GM18499 (cell line): ENCODE measurements around the gene THRB.

ENCODE experiments used
- ATAC-seq: cut with Tn5 transposase; IDR thresholded peaks from one replicate; pipeline ENCODE4 v1.9.1; 2021; ENCODE audit warnings: moderate number of reproducible peaks; ENCODE audit not compliant: insufficient read depth, unreplicated experiment

THRB gene

DNA sequence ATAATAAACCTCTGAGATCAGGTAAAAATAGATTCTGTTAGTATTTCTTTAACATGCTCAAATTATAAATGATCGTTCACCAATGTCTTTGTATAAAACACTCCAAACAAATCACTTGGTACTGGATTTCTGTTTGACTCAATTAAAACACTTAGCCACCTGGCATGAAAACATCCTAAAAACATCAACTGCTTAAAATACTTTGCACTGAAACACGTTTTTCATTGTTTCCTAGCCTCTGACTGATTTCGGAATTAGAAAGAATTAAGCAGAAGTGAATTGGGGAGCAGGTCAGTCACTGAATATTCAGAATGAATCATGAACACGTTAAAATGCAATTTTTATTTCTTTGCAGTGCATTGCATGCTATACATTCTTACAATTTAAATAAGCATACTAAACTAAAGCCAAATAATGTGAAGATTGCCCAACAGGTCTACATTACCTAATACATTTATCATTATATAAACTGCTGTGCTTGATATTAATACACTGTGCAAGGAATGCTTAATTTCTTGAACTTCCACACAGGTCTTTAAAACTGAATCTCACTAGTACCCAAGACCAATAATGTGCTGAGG lies 1.6 kb downstream of the THRB start:
- ATAC-seq, result no peak

DNA sequence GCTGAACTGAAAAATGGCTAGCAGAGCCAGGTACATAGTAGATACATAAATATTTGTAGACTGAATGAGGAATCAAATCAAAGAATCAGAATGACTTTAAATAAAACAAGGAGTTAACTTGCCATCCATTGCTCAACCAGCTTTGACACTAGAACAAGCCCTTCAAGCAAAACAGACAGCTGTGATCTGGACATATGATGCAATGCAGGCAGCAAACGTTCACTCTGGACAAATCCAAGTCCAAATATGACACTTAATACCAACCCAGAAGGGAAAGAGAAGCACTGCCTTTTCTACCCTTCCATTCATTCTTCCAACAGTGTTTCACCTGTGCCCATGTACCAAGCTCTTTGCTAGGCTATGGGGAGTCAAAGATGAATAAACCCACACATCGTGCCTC lies 4.5 kb downstream of the THRB start:
- ATAC-seq, result no peak

DNA sequence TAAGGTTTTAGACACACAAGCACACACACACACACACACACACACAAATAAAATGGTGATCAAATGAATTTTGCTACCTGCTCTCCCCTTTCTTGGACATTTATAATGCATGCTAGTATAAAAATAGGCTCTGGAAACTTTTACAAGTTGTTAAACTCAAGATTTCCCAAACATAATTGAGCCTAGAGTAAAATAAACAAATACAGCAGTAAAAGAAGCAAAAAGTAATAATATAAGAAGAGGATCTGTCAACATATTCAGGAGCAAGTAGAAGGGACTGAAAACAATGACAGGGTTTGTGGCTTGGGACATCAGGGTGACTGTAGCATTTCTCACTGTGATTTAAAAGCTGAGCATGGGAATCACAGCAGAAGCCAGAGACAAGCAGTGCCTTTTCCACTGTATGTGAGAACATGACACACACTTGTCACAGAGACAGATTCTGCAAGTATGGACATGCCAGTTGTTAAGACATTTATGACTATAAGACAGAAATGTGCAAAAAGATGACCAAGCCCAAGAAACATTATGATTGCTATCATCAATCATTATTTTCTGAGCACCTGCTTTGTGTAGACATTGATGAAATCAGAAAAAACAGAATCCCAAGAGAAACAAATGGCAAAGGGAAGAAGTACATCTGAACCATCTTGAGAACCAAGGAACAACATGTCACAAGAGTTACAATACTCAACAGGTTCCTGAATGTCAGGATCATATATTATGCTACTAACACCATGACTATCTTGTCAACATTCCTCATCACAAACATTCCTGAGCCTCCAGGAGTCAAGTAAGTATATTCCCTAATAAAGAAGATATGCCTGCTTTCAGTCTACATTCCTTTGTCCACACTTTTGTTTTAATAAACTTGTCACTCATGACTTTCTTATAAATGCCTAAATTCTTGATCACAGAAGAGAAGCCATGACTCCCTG lies 7.1 kb downstream of the THRB start:
- no peak for ATAC-seq

GRCh38 chr3:24485511-24485910 lies 9.1 kb downstream of the THRB start:
- ATAC-seq, result no peak

DNA sequence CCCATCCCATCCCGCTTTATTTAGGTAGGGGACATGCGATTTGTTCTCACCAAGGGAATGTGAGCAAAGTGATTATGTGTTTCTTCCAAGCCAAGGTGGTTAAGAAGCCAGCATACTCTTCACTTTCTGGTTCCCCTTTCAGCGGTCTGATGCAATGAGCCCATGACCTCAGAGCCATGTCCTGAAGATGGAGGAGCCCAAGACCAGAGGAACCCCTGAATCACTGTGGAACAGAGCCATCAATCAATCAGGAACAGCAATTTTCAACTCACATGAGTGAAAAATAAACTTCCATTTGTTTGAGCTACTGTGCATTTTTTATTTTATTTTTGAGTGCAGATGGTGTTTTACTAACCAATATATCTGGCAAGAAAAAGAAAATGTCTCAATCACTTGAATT lies 10.8 kb downstream of the THRB start:
- ATAC-seq, result no peak

DNA sequence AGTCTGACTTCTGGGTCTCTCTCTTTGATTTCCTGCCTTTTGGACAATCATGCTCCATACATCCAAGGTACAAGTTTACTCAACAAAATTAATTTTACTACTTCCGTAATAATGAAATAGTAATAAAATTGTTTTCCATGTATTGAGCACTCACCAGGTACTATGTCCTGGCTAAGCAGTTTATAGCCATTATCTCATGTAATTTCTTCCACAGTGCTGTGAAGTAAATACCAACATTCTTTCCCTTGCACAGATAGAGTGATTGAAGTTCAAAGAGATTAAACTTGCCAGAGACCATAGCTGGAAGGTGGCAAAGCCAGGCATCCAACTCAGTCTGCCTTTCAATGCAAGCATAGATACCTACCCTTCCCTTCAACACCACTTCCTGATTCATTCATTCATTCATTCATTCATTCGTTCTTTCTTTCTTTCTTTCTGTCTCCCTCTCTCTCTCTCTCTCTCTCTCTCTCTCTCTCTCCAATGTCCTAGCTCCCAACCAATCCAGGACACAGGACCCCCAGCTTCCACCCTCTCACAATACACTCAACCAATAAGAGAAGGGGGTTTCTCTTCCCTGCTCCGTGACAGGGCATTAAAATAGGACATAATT lies 12.4 kb downstream of the THRB start:
- ATAC-seq, result no peak

- ATAC-seq, result no peak
Observed at GRCh38 chr3:24481193-24481592, 13.5 kb downstream of the THRB start.

DNA sequence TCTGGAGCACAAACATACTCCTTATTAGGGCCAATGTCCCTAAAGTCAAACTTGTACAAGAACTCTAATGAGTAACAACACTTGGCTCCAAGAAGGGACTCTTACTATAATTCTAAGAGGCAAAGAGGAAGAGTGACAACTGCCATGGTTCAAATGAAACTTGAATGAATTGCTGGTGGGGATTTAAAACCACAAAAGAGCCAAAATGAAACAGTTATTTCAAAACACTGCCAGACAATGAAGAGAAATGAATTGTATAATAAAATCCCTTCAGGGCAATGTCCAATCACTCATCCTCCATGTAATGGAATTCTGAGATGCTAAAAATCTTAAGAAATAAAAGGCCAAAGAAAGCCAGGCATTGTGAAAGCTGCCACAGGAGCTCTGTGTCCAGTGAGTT lies 14.2 kb downstream of the THRB start:
- no peak for ATAC-seq

DNA sequence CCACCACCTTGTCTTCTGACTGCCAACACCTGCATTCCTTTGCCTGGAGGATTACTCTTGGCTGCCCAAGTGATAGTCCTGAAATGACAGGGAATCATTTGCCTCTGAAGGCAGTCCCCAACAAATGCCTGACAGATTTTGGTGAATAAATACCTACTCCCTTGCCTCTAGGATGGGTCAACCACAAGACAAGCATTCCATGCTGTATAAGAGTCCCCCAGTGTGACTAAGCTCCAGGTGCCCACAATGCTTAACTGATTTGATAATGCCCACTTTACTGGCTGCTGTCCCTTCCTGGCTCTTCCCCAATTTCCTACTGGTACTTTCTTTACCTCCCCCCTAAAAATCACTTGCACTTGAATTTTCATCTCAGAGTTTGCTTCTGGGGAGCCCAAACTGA lies 14.8 kb downstream of the THRB start:
- no peak for ATAC-seq

DNA sequence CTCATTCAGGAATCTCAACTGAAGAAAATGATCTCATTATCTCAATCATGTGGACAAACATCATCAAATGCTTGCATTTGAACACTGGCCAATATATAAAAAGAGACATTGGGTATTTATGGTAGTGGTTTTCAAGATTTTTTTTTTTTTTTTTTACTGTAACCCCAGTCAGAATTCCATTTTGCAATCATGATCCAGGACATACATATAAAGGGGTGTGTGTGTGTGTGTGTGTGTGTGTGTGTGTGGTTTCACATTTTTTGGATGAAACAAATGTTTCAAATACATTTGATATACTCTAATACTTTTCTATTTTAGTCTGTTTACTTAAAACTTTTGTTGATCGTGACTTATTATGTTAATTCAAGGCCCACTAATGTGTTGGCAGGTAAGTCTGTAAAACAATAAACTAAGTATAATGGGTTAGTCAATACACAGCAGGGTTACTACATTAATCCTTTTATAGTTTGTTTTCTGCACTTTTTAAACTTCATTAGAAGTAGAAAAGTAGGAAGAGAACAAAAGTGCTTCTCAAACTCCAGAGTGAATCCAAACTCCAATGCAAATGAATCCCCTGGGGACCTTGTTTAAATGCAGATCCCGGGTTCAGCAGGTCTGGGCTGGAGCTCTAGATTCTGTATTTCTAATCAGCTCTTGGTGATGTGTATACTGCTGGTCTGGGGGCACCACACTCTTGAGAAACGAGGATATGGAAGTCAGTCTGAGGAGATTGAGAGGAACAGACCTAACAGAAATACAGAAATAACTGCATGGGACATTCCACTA lies 17.6 kb downstream of the THRB start:
- ATAC-seq, result no peak

- no peak for ATAC-seq
Observed at GRCh38 chr3:24475925-24476324, 18.7 kb downstream of the THRB start.

DNA sequence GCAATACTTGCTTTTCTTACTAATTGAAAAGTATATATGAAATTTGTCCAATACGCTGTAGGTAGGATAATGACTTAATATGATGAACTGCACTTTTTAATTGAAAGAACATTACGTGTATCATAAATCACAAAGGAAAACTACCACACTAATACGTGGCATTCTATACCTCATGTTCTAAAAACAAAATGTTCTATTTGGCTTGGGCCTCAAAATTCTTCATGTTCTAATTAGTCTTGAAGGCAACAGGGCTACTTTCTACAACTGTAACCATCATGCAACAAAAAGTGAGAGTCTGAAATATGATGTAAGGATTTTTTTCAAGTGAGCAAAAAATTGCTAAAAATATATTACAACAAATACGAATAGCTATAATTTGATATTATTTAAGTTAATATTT lies 19.8 kb downstream of the THRB start:
- ATAC-seq, result no peak

GRCh38 chr3:24472358-24472757 lies 22.3 kb downstream of the THRB start:
- ATAC-seq, result no peak

GRCh38 chr3:24471486-24471885 lies 23.2 kb downstream of the THRB start:
- no peak for ATAC-seq

GRCh38 chr3:24470277-24470676 lies 24.4 kb downstream of the THRB start:
- no peak for ATAC-seq

- no peak for ATAC-seq
Observed at GRCh38 chr3:24464389-24464788, 30.3 kb downstream of the THRB start.

DNA sequence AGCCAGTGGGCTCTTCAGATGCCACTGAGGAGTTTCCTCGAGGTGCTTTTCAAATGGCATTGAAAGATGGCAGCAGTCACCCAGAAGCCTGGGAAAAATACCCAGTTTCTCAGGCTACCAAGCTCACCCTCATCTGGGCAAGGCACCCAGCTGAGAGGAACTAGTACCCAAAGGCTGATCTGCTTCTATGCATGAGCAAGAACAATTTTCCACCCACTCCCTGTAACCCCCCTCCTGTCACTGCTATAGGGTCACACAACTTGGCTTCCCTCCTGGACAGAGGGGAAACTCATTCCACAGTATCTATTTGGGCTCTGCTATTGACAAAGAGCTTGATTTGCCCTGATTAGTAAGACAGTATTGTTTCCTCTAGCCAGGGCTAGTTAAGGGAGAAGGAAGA lies 31.9 kb downstream of the THRB start:
- ATAC-seq, result no peak

- ATAC-seq, result no peak
Observed at GRCh38 chr3:24460974-24461373, 33.7 kb downstream of the THRB start.

- no peak for ATAC-seq
Observed at GRCh38 chr3:24457719-24458118, 36.9 kb downstream of the THRB start.

GRCh38 chr3:24454856-24455255 lies 39.8 kb downstream of the THRB start:
- ATAC-seq, result no peak

DNA sequence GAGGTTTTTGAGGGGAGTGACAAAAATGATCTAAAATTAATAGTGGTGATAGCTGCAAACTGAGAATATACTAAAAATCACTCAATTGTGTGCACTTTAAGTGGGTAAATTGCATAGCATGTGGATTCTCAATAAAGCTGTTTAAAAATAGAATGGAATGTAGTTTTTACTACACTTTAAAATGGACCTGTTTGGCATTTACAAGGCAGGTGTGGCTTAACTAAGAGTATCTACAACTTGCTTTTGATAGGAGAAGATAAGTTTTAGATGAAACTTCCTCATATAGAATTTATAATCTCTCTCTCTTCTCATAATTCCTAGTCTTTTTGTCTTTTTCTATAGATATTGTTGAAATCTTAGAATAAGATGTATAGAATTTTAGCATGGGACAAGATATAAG lies 40.3 kb downstream of the THRB start:
- ATAC-seq, result no peak
